ENCODE results near the gene EVL. TPM values are rescaled to one million over a fixed set of nuclear protein-coding genes. Genes with fewer than 3 reads are reported as not detected.

EVL gene
- total RNA-seq, 1 donor from 2014 or later = 98.9 TPM

DNA sequence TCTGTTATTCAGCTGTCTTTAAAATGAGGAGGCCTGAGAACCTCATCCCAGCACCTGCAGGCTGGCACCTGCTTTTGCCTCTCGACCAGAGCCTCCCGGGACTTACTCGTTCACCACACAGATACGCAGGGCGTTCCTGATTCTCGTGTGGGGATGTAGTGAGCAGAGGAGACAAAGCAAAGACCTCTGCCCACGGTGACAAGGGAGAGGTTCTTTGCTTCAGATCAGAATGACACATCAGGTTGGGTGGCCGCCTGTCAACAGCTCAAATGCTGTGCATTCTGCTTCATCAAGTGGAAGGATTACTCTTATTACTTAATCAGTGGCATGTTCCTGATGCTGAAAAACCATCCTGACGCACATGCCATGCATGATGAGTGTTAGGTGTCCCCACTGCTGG lies 69.9 kb downstream of the EVL start:
- Mint-ChIP-seq H3K4me3 (ENCODE audit: unreplicated experiment) (no peak overlapping the region), H3K27me3 (ENCODE audit: low read depth) (no peaks in the 10 kb centered on the region)
- TF ChIP-seq, protein P1, sequence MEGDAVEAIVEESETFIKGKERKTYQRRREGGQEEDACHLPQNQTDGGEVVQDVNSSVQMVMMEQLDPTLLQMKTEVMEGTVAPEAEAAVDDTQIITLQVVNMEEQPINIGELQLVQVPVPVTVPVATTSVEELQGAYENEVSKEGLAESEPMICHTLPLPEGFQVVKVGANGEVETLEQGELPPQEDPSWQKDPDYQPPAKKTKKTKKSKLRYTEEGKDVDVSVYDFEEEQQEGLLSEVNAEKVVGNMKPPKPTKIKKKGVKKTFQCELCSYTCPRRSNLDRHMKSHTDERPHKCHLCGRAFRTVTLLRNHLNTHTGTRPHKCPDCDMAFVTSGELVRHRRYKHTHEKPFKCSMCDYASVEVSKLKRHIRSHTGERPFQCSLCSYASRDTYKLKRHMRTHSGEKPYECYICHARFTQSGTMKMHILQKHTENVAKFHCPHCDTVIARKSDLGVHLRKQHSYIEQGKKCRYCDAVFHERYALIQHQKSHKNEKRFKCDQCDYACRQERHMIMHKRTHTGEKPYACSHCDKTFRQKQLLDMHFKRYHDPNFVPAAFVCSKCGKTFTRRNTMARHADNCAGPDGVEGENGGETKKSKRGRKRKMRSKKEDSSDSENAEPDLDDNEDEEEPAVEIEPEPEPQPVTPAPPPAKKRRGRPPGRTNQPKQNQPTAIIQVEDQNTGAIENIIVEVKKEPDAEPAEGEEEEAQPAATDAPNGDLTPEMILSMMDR (IDR thresholded peaks at IDR 0.05) = no peak

DNA sequence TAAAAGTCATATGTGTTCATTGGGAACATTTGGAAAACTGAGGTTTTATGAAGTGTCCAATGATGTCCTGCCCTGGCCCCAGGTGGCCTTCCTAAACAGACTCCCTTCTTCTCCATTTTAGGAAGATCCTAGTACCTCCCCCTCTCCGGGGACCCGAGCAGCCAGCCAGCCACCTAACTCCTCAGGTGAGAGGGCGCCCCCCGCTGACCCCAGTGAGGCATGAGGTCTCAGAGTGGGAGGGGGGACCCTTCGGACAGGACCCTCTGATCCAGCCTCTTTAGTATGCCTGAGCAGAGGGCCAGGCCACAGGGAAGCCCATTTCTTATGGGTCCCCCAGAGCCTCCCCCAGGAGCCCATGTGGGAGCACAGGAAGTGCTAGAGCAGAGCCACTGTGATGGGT lies 70.6 kb downstream of the EVL start:
- H3K9me3 Mint-ChIP-seq (ENCODE audit: low read depth) = no peaks in the 10 kb centered on the region
- H3K27me3 Mint-ChIP-seq (ENCODE audit: low read depth) = no peaks in the 10 kb centered on the region
- H3K27ac Mint-ChIP-seq (ENCODE audit: unreplicated experiment) = no peak overlapping the region
- TF ChIP-seq, protein P1 (IDR thresholded peaks at IDR 0.05) = peak; percentile 21
- no peak for DNase-seq (ENCODE audit: low spot score)
- peaks cover 3% of the 10 kb centered on the region for H3K4me1 Mint-ChIP-seq (ENCODE audit: low read depth)
- H3K4me3 Mint-ChIP-seq (ENCODE audit: unreplicated experiment) = no peak overlapping the region
- peaks cover 19% of the 10 kb centered on the region for H3K36me3 Mint-ChIP-seq (ENCODE audit: low read depth)

More for the DNA sequence above, 69.9 kb downstream of the EVL start:
- H3K27ac Mint-ChIP-seq (ENCODE audit: unreplicated experiment) = no peak overlapping the region
- no peaks in the 10 kb centered on the region for H3K9me3 Mint-ChIP-seq (ENCODE audit: low read depth)
- peaks cover 3% of the 10 kb centered on the region for H3K4me1 Mint-ChIP-seq (ENCODE audit: low read depth)
- DNase-seq (ENCODE audit: low spot score) = no peak
- peaks cover 20% of the 10 kb centered on the region for H3K36me3 Mint-ChIP-seq (ENCODE audit: low read depth)

DNA sequence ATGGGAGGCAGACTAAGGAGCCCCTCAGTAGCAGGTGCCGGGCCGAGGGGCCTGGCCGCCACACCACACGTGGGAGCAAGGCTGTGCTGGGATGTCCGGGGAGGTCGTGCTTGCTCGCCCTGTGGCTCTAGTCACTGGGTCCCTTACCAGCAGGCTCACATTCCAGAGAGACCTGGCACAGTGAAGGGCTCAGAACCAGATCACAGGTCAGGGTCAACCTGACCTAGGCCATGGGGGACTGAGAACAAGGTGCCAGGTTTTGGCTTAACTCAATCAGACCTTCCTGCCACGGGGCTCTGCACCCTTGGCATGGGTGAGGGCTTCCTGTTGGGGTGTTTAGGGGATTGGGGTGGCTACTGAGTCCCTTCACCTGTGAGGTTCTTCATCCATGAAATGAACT lies 72.0 kb downstream of the EVL start:
- peaks cover 16% of the 10 kb centered on the region for H3K36me3 Mint-ChIP-seq (ENCODE audit: low read depth)

DNA sequence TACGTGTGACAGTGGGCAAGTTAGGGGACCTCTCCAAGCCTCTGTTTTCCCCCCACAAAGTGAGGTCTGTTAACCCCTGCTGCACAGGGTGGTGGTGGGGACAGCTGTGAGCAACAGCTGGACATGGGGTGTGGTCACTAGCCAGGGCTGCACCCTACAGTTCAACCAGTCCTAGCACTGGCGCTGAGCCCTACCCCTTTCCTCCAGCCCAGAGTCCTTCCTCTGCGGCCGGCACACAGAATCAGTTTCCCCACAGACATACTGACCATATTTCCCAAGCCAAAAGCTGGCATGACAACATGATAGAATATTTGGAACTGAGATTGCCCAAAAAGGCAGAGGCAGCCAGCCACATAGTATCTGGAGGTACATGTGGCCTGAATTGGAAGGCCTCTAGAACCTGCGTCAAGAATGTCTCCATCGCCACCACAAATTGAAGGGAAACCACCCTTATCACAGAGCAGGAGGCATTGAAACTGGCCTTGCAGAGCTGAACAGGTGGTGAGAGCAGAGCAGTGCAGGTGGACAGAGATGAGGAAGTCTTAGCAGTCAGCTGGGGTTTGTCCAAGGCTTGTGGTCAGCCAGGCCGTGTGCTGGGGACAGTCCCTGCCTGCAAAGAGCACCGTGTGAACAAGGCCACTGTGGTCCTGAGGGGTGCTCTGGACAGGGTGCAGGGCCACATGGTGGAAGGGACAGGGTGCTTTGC lies 73.0 kb downstream of the EVL start:
- TF ChIP-seq, protein P1 (IDR thresholded peaks at IDR 0.05) = no peak
- no peak for DNase-seq (ENCODE audit: low spot score)
- Mint-ChIP-seq H3K27ac (ENCODE audit: unreplicated experiment) (no peak overlapping the region), H3K4me1 (ENCODE audit: low read depth) (no peaks in the 10 kb centered on the region), H3K9me3 (ENCODE audit: low read depth) (no peaks in the 10 kb centered on the region), H3K27me3 (ENCODE audit: low read depth) (no peaks in the 10 kb centered on the region), H3K36me3 (ENCODE audit: low read depth) (peaks cover 16% of the 10 kb centered on the region), H3K4me3 (ENCODE audit: unreplicated experiment) (no peak overlapping the region)

More for the DNA sequence above, 72.0 kb downstream of the EVL start:
- H3K27me3 Mint-ChIP-seq (ENCODE audit: low read depth) = no peaks in the 10 kb centered on the region
- no peaks in the 10 kb centered on the region for H3K4me1 Mint-ChIP-seq (ENCODE audit: low read depth)
- no peaks in the 10 kb centered on the region for H3K9me3 Mint-ChIP-seq (ENCODE audit: low read depth)
- no peak overlapping the region for H3K27ac Mint-ChIP-seq (ENCODE audit: unreplicated experiment)
- no peak for DNase-seq (ENCODE audit: low spot score)
- TF ChIP-seq, protein P1 (IDR thresholded peaks at IDR 0.05) = no peak
- H3K4me3 Mint-ChIP-seq (ENCODE audit: unreplicated experiment) = no peak overlapping the region

DNA sequence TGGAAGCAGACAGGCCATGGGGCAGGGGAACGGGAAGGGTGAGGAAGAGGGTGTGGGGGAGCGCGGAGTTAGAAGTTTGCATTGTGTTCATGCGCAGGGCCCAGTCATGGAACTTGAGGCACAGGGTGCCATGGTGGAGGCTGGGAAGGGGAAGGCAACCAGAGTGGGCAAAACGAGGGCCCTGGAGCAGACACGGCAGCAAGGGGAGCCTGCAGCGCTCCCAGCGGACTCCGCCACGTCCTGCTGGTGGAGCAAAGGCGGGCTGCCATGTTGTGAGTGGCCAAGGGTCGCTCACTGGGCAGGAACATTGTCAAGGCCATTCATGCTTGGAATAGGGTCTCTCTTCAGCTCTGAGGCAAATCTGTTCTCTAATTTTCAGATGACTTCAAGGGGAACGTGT lies 73.7 kb downstream of the EVL start:
- Mint-ChIP-seq H3K36me3 (ENCODE audit: low read depth) (peaks cover 14% of the 10 kb centered on the region), H3K4me1 (ENCODE audit: low read depth) (no peaks in the 10 kb centered on the region), H3K4me3 (ENCODE audit: unreplicated experiment) (no peak overlapping the region), H3K27ac (ENCODE audit: unreplicated experiment) (no peak overlapping the region), H3K9me3 (ENCODE audit: low read depth) (no peaks in the 10 kb centered on the region), H3K27me3 (ENCODE audit: low read depth) (no peaks in the 10 kb centered on the region)
- no peak for DNase-seq (ENCODE audit: low spot score)
- TF ChIP-seq, protein P1 (IDR thresholded peaks at IDR 0.05) = no peak

All from chondrocyte (in vitro differentiated cells).